ENCODE data around the gene MAMSTR.

The MAMSTR gene

GRCh38 chr19:48664476-48664875 lies 55.0 kb downstream of the MAMSTR start:
- DNase-seq (ENCODE audit: low read depth) = no peak

GRCh38 chr19:48663667-48664066 lies 55.9 kb downstream of the MAMSTR start:
- no peak for DNase-seq (ENCODE audit: low read depth)
